ENCODE measurements around the gene TLCD3A.
A peak's percentile ranks its signal among the peaks of the same experiment; 100 is the strongest.
"Not testable (repeated sequence)": the region's sequence is repeated elsewhere in the genome, so short reads cannot be mapped to it uniquely, and the experiment has no call there.

The TLCD3A gene

DNA sequence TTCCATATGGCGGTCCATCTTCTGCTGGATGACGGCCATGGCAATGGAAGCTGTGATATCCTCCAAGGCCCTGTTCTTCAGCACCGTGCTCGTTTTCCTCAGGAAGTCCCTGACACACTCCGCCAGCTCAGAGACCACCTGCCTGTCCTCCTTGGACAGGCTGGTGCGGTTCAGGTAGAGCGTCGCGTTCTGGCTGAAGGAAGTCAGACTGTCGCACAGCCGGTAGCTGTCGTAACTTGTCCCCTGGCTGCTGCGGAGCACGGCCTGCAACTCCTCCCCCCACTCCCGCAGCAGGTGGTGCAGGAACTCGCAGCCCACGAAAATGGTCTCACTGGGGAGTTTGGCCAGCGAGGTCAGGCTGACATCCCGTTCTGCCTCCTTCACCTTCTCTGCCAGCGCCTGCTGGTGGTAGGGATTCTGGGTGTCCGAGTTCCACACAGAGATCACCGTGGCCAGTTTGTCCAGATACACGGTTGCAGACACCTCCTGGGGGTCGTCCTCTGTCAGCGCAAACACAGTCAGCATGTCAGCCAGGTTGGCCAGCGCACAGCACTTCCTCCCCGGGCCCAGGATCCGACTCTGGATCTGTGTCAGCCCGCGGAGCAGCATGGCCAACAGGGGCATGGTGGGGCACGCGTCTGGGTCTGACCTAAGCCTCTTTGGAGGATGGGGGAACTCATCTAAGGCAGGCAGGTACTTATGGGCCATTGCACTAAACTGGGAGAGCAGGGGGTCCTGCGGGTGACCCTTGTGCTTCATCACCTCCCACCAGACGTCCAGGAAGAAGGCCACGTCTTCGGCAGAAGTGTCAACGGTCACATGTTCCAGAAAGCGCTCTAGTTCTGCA lies 14.6 kb downstream of the TLCD3A start:
- TF ChIP-seq, protein P1, sequence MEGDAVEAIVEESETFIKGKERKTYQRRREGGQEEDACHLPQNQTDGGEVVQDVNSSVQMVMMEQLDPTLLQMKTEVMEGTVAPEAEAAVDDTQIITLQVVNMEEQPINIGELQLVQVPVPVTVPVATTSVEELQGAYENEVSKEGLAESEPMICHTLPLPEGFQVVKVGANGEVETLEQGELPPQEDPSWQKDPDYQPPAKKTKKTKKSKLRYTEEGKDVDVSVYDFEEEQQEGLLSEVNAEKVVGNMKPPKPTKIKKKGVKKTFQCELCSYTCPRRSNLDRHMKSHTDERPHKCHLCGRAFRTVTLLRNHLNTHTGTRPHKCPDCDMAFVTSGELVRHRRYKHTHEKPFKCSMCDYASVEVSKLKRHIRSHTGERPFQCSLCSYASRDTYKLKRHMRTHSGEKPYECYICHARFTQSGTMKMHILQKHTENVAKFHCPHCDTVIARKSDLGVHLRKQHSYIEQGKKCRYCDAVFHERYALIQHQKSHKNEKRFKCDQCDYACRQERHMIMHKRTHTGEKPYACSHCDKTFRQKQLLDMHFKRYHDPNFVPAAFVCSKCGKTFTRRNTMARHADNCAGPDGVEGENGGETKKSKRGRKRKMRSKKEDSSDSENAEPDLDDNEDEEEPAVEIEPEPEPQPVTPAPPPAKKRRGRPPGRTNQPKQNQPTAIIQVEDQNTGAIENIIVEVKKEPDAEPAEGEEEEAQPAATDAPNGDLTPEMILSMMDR (IDR thresholded peaks at IDR 0.05; ENCODE audit: insufficient read depth, low read depth, low read length, missing control alignments): no peak
- H3K4me3 ChIP-seq (ENCODE audit: low read length): no peak overlapping the region
- no peak for DNase-seq (ENCODE audit: low read depth)

DNA sequence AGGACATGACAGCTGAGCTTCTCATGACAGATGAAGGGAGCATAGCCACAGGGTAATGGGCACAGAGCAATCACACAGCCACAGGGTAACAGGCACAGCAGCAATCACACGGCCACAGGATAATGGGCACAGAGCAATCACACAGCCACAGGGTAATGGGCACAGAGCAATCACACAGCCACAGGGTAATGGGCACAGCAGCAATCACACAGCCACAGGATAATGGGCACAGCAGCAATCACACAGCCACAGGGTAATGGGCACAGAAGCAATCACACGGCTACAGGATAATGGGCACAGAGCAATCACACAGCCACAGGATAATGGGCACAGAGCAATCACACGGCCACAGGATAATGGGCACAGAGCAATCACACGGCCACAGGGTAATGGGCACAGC lies 16.2 kb downstream of the TLCD3A start:
- not testable (repeated sequence) for DNase-seq (ENCODE audit: low read depth); H3K4me3 ChIP-seq (ENCODE audit: low read length)

DNA sequence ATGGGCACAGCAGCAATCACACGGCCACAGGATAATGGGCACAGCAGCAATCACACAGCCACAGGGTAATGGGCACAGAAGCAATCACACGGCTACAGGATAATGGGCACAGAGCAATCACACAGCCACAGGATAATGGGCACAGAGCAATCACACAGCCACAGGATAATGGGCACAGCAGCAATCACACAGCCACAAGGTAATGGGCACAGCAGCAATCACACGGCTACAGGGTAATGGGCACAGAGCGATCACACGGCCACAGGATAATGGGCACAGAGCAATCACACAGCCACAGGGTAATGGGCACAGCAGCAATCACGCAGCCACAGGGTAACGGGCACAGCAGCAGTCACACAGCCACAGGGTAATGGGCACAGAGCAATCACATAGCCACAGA lies 17.0 kb downstream of the TLCD3A start:
- not testable (repeated sequence) for H3K4me3 ChIP-seq (ENCODE audit: low read length); DNase-seq (ENCODE audit: low read depth)

DNA sequence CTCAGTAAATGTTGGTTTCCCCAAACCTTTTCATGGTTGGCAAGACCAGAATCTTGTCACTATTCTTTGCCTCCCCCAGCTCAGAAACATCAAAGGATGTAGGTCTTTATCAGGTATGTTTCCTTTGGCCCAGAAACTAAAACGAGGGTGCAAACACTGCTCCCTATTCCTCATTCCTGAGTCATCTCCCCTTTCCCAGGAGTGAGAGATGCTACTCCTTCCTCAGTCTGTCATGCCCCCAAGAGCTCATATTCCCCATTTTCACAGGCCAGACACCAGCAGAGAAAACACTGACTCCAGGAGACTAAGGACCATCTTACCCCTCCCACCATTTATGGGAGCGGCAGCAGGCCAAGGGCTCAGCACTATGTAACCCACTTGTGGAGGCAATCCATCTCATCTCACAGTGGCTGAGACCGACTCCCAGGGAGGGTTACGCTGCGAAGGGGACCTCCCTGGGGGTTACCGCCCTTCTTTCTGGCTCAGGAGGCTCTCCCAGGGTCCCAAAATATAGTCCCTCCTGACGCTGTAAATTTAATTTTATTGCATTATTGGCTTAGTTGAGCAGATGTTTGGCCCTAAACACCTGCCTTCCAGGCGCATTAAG lies 18.1 kb downstream of the TLCD3A start:
- DNase-seq (ENCODE audit: low read depth): peak; percentile 55
- H3K4me3 ChIP-seq (ENCODE audit: low read length): peak overlapping the region; percentile 73
- TF ChIP-seq, protein P1 (IDR thresholded peaks at IDR 0.05; ENCODE audit: insufficient read depth, low read depth, low read length, missing control alignments): no peak

DNA sequence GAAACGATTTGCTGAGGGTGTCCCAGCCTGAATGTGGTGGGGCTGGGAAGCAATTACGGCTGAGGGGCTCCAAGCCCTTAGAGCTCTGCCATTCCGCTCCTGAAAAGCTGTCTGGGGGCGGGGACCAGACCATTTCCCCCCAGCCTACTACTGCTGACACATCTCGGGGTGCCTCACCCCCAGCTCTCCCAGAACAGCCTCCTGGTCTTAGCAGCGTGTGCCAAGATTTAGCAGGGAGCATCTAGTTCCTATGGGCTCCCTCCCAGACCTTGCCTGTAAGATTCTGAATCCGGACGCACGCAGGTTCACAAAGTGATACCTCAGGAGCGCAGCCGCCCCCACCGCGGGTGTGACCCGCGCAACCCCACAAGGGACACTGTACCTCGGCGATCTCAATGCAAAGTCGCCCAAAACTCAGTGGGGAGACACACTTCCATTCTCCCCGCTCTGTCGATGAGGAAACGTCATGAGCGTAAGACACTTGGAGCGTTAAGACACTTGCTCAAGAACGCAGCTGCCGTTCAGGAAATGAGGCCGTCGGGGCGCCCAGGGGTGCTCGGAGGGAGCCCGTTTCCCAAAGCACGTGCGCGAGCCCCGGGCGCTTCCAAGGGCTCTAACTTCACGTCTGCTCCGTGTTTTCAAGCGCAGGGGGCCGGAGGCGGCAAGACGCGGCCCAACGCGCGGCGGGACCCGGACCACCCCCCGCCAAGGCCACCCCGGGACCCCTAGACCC lies 19.0 kb downstream of the TLCD3A start:
- H3K4me3 ChIP-seq (ENCODE audit: low read length): peak overlapping the region; percentile 73
- peak; percentile 52 for DNase-seq (ENCODE audit: low read depth)
- TF ChIP-seq, protein P1 (IDR thresholded peaks at IDR 0.05; ENCODE audit: insufficient read depth, low read depth, low read length, missing control alignments): no peak

DNA sequence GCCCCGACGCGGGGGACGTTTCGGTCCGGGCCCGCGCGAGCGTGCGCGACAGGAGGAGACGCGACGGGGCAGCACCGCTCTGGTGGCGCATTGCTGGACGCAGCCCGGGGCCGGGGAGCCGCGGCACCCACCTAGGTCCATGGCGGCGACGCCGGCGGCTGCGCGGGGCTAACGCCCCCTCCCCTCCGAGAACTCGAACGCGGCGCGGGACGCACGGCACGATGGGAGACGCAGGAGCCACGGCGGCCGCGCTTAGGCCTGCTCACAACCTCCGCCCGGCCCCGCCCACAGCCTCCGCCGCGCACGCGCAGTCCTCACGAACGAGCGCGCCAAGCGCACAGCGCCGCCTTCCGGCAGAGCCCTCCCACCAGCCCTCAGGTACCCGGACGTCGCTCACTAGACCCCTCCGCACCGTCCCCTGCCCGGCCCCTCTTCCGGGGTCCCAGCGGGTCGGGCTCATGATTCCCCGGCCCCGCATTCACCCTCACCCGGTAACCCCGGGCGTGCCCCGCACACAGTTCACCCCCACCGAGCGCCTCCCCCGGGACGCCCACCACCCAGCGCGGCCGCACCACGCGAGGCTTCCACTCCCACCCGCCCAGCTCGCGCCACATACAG lies 19.7 kb downstream of the TLCD3A start, which contains the start of gene GEMIN4:
TSS of gene GEMIN4 (minus strand) at position 263 of the 618 bp plus-strand sequence. CDS start at position 141, 122 bp downstream.
- peak within 1 kb of the TSS; percentile 73 for H3K4me3 ChIP-seq (ENCODE audit: low read length)
- TF ChIP-seq, protein P1 (IDR thresholded peaks at IDR 0.05; ENCODE audit: insufficient read depth, low read depth, low read length, missing control alignments): peak; percentile 70
- peak; percentile 87 for DNase-seq (ENCODE audit: low read depth)

DNA sequence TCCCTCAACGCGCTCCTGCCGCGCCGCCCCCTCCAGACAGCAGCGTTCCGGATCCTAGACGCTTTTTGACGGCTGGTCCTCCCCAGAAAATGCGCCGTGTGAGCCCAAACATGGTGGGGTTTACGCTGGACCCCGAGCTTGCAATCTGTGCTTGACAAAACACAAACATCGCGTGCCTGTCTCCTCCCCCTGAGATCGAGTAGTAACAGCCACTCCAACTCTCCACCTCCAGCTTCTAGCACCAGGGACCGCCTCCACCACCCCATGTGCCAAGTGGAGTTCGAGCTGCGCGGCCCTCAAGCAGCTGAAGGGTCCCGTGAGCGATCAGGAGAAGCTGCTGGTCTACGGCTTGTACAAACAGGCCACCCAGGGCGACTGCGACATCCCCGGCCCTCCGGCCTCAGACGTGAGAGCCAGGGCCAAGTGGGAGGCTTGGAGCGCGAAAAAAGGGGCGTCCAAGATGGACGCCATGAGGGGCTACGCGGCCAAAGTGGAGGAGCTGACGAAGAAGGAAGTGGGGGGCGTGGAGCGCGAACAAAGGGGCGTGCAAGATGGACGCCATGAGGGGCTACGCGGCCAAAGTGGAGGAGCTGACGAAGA lies 20.3 kb downstream of the TLCD3A start:
- TF ChIP-seq, protein P1 (IDR thresholded peaks at IDR 0.05; ENCODE audit: insufficient read depth, low read depth, low read length, missing control alignments): no peak
- H3K4me3 ChIP-seq (ENCODE audit: low read length): peak overlapping the region; percentile 73
- DNase-seq (ENCODE audit: low read depth): peak; percentile 39
